Measurements from ENCODE around the gene LRRC15. TPM values are rescaled to one million over a fixed set of nuclear protein-coding genes. Genes with fewer than 3 reads are reported as not detected.

Gene LRRC15
- total RNA-seq, 1 experiment from 2014 or later: not detected

DNA sequence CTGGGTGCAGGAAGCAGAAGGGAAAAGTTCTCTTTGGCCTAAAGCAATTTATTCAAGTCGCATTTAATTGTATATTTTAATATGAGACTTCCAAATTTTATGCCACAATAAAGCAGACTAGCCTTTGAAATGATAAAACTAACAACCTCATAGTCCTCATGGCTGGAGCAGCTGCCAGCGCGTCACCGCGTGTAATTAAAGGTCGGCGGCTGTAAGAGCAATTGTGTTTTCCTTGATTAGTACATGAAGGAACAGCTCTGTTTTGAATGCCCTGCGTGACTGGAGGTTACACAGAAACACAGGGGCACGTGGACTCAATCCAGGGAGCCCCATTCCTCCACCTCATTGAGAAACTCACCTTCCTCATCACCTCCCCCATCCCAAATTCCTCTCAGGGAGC is 10.1 kb upstream of the LRRC15 start:
- Mint-ChIP-seq H3K9me3 (ENCODE audit: unreplicated experiment) (no peaks in the 10 kb centered on the region), H3K27me3 (ENCODE audit: insufficient read depth, unreplicated experiment) (peaks cover 54% of the 10 kb centered on the region), H3K4me3 (ENCODE audit: unreplicated experiment) (no peak overlapping the region), H3K27ac (ENCODE audit: low read depth, unreplicated experiment) (no peak overlapping the region), H3K36me3 (ENCODE audit: insufficient read depth, unreplicated experiment) (no peaks in the 10 kb centered on the region), H3K4me1 (ENCODE audit: insufficient read depth, unreplicated experiment) (no peaks in the 10 kb centered on the region)
- POLR2A ChIA-PET: no interaction called here
- intact Hi-C loops (cut with micrococcal nuclease): no loop called here
- no peak for DNase-seq (ENCODE audit: unreplicated experiment)
- TF ChIP-seq, protein P1, sequence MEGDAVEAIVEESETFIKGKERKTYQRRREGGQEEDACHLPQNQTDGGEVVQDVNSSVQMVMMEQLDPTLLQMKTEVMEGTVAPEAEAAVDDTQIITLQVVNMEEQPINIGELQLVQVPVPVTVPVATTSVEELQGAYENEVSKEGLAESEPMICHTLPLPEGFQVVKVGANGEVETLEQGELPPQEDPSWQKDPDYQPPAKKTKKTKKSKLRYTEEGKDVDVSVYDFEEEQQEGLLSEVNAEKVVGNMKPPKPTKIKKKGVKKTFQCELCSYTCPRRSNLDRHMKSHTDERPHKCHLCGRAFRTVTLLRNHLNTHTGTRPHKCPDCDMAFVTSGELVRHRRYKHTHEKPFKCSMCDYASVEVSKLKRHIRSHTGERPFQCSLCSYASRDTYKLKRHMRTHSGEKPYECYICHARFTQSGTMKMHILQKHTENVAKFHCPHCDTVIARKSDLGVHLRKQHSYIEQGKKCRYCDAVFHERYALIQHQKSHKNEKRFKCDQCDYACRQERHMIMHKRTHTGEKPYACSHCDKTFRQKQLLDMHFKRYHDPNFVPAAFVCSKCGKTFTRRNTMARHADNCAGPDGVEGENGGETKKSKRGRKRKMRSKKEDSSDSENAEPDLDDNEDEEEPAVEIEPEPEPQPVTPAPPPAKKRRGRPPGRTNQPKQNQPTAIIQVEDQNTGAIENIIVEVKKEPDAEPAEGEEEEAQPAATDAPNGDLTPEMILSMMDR (IDR thresholded peaks at IDR 0.05; ENCODE audit: unreplicated experiment): no peak
- CTCF ChIA-PET: interaction anchor here (0.6 to 0.9 kb wide), 2 partner anchors 20 to 1343 kb away, joined by 3 read pairs; no protein-coding TSS in a partner anchor
- BruUV-seq (replicated peaks): no TSS peak

DNA sequence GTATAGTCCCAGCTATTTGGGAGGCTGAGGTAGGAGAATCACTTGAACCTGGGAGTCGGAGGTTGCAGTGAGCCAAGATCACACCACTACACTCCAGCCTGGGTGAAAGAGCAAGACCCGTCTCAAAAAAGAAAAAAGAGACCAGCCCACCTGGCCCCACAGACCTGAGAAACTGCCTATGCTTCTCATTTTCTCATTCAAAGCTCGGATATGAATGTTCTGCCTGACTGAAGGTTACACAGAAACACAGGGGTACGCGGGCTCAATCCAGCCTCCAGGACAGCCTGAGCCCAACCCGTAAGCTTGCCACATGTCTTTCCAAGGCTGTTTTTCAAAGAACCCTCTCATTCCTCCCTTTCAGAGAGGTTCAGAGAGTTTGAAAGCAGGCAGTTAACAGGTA is 9.7 kb upstream of the LRRC15 start:
- Mint-ChIP-seq H3K27me3 (ENCODE audit: insufficient read depth, unreplicated experiment) (peaks cover 53% of the 10 kb centered on the region), H3K4me1 (ENCODE audit: insufficient read depth, unreplicated experiment) (no peaks in the 10 kb centered on the region), H3K9me3 (ENCODE audit: unreplicated experiment) (no peaks in the 10 kb centered on the region), H3K36me3 (ENCODE audit: insufficient read depth, unreplicated experiment) (no peaks in the 10 kb centered on the region), H3K27ac (ENCODE audit: low read depth, unreplicated experiment) (no peak overlapping the region), H3K4me3 (ENCODE audit: unreplicated experiment) (no peak overlapping the region)
- ChIA-PET CTCF (interaction anchor here (0.6 to 1.2 kb wide), 3 partner anchors 20 to 1342 kb away, joined by 3 to 4 read pairs (median 3); no protein-coding TSS in a partner anchor), POLR2A (no interaction called here)
- no peak for DNase-seq (ENCODE audit: unreplicated experiment)
- TF ChIP-seq, protein P1 (IDR thresholded peaks at IDR 0.05; ENCODE audit: unreplicated experiment): no peak
- intact Hi-C loops (cut with micrococcal nuclease): no loop called here
- BruUV-seq (replicated peaks): no TSS peak

DNA sequence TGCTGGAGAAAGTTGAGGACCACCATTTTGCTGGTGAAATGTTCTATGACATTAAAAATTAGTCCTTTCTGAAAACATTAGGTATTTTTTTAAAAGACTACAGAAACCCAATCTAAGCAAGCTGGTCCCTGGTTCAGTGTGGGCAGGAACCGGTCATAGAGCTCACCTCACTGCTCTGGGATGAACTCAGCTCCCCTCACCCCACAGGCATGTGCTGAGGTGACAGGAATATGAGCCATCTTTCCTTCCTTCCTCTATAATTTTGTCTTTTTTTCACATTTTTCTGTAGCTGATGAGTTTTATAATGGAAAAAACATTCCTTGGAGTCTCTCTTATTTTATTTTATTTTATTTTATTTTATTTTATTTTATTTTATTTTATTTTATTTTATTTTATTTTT is 8.2 kb upstream of the LRRC15 start:
- ChIA-PET POLR2A (no interaction called here), CTCF (no interaction called here)
- DNase-seq (ENCODE audit: unreplicated experiment): no peak
- no peaks in the 10 kb centered on the region for H3K9me3 Mint-ChIP-seq (ENCODE audit: unreplicated experiment)
- no peak overlapping the region for H3K4me3 Mint-ChIP-seq (ENCODE audit: unreplicated experiment)
- no peaks in the 10 kb centered on the region for H3K4me1 Mint-ChIP-seq (ENCODE audit: insufficient read depth, unreplicated experiment)
- intact Hi-C loops (cut with micrococcal nuclease): no loop called here
- TF ChIP-seq, protein P1 (IDR thresholded peaks at IDR 0.05; ENCODE audit: unreplicated experiment): no peak
- H3K36me3 Mint-ChIP-seq (ENCODE audit: insufficient read depth, unreplicated experiment): no peaks in the 10 kb centered on the region
- H3K27ac Mint-ChIP-seq (ENCODE audit: low read depth, unreplicated experiment): no peak overlapping the region
- peaks cover 41% of the 10 kb centered on the region for H3K27me3 Mint-ChIP-seq (ENCODE audit: insufficient read depth, unreplicated experiment)
- BruUV-seq (replicated peaks): no TSS peak

DNA sequence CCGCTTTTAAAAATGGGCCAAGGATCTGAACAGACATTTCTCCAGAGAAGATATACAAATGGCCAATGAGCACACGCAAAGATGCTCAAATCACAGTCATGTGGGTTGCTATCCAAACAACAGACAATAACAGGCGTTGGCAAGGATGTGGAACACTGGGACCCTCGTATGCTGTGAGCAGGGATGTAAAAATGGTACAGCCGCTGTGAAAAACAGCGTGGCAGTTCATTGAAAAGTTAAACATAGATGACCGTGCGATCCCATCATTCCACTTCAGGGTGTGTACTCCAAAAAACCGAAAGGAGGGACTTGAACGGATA is 6.7 kb upstream of the LRRC15 start:
- TF ChIP-seq, protein P1 (IDR thresholded peaks at IDR 0.05; ENCODE audit: unreplicated experiment): no peak
- DNase-seq (ENCODE audit: unreplicated experiment): no peak
- no peak overlapping the region for H3K4me3 Mint-ChIP-seq (ENCODE audit: unreplicated experiment)
- ChIA-PET POLR2A (no interaction called here), CTCF (no interaction called here)
- intact Hi-C loops (cut with micrococcal nuclease): no loop called here
- BruUV-seq (replicated peaks): no TSS peak
- H3K4me1 Mint-ChIP-seq (ENCODE audit: insufficient read depth, unreplicated experiment): no peaks in the 10 kb centered on the region
- peaks cover 54% of the 10 kb centered on the region for H3K27me3 Mint-ChIP-seq (ENCODE audit: insufficient read depth, unreplicated experiment)
- no peak overlapping the region for H3K27ac Mint-ChIP-seq (ENCODE audit: low read depth, unreplicated experiment)
- no peaks in the 10 kb centered on the region for H3K36me3 Mint-ChIP-seq (ENCODE audit: insufficient read depth, unreplicated experiment)
- no peaks in the 10 kb centered on the region for H3K9me3 Mint-ChIP-seq (ENCODE audit: unreplicated experiment)

Data from MCF 10A (cell line).